Measurements from ENCODE around the gene CLSTN1. TPM values are rescaled to one million over a fixed set of nuclear protein-coding genes. Genes with fewer than 3 reads are reported as not detected.

Gene CLSTN1
- total RNA-seq, 1 experiment from 2014 or later, result 106 TPM

DNA sequence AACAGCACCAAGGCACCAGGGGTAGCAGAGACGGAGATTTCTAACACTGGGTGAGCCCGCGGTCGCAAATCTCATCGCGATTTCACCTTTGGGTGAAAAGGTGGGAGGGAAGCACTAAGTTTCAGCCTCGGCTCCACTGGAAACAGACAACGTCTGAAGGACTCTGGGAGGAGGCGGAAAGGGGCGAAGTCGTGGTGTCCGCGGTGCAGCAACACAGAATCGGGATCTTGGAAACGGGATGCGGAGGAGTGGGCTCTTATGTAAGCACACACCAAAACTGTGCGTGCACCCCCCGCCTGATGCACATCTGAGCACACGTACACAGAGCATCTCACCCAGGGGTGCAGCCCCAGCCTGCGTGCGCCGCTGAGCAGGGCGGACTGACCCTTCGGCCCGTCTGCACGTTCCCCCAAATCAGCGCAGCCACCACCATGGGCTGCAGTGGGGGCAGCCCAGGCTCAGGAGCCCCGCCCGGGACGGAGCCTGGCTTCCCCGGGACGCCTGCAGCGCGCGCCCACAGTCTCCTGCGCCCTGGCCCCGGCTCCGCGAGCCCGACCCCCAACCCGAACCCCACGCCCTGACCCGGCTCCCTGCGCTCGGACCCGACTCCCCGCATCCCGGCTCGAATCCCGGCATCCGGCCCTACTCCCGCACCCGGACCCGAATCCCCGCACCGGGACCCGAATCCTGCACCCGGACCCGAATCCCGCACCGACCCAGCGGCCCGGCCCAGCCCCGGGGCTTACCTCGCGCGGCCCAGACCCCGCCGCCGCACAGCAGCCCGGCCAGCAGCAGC is 670 bp downstream of the CLSTN1 start:
- no peaks in the 10 kb centered on the region for H3K9me3 Mint-ChIP-seq (ENCODE audit: unreplicated experiment)

DNA sequence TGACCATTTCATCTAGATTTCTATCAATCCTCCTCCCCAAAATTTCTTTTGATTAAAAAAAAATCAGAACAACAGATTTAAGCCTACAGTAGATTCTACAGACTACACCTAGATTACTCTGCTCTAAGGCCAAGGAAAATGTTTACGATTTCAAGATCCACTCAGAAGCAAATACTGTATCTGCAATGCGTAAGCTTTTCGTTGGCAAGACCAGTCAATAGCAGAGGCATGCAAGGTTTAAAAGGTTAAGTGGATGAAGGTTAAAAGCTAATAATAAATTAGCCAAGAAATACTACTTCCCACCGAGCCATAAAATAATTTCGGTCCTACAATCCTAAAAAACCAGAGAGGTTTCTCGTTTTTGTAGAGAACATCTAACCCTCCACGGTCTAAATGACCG is 1.3 kb downstream of the CLSTN1 start:
- no peaks in the 10 kb centered on the region for H3K27me3 Mint-ChIP-seq (ENCODE audit: insufficient read depth, unreplicated experiment)
- H3K4me3 Mint-ChIP-seq (ENCODE audit: unreplicated experiment), result peak overlapping the region; percentile 91
- peak overlapping the region; percentile 71 for H3K27ac Mint-ChIP-seq (ENCODE audit: low read depth, unreplicated experiment)
- intact Hi-C loops (cut with micrococcal nuclease), result loop anchor here (2.0 kb wide), 1 partner anchor 44 kb away; no protein-coding TSS in a partner anchor
- no peak for DNase-seq (ENCODE audit: unreplicated experiment)
- peaks cover 8% of the 10 kb centered on the region for H3K36me3 Mint-ChIP-seq (ENCODE audit: insufficient read depth, unreplicated experiment)
- CTCF ChIA-PET, result interaction anchor here (0.6 to 2.7 kb wide), 5 partner anchors 31 to 1500 kb away, joined by 3 to 12 read pairs (median 3); no protein-coding TSS in a partner anchor
- H3K4me1 Mint-ChIP-seq (ENCODE audit: insufficient read depth, unreplicated experiment), result peaks cover 31% of the 10 kb centered on the region
- POLR2A ChIA-PET, result interaction anchor here (0.5 to 3.7 kb wide), 14 partner anchors 11 to 384 kb away, joined by 3 to 41 read pairs (median 5); partner anchors contain the start of genes LZIC and NMNAT1
- BruUV-seq (replicated peaks), result TSS peak; percentile 34
- TF ChIP-seq, protein P1, sequence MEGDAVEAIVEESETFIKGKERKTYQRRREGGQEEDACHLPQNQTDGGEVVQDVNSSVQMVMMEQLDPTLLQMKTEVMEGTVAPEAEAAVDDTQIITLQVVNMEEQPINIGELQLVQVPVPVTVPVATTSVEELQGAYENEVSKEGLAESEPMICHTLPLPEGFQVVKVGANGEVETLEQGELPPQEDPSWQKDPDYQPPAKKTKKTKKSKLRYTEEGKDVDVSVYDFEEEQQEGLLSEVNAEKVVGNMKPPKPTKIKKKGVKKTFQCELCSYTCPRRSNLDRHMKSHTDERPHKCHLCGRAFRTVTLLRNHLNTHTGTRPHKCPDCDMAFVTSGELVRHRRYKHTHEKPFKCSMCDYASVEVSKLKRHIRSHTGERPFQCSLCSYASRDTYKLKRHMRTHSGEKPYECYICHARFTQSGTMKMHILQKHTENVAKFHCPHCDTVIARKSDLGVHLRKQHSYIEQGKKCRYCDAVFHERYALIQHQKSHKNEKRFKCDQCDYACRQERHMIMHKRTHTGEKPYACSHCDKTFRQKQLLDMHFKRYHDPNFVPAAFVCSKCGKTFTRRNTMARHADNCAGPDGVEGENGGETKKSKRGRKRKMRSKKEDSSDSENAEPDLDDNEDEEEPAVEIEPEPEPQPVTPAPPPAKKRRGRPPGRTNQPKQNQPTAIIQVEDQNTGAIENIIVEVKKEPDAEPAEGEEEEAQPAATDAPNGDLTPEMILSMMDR (IDR thresholded peaks at IDR 0.05; ENCODE audit: unreplicated experiment), result no peak
- H3K9me3 Mint-ChIP-seq (ENCODE audit: unreplicated experiment), result no peaks in the 10 kb centered on the region

More for the DNA sequence above, 670 bp downstream of the CLSTN1 start:
- Mint-ChIP-seq H3K36me3 (ENCODE audit: insufficient read depth, unreplicated experiment) (peaks cover 8% of the 10 kb centered on the region), H3K27me3 (ENCODE audit: insufficient read depth, unreplicated experiment) (no peaks in the 10 kb centered on the region), H3K27ac (ENCODE audit: low read depth, unreplicated experiment) (peak overlapping the region; percentile 71), H3K4me1 (ENCODE audit: insufficient read depth, unreplicated experiment) (peaks cover 31% of the 10 kb centered on the region), H3K4me3 (ENCODE audit: unreplicated experiment) (peak overlapping the region; percentile 91)
- DNase-seq (ENCODE audit: unreplicated experiment), result peak; percentile 27
- CTCF ChIA-PET, result interaction anchor here (0.6 to 2.7 kb wide), 3 partner anchors 38 to 460 kb away, joined by 3 to 12 read pairs (median 4); no protein-coding TSS in a partner anchor
- no TSS peak for BruUV-seq (replicated peaks)
- POLR2A ChIA-PET, result interaction anchor here (0.5 to 3.7 kb wide), 14 partner anchors 12 to 384 kb away, joined by 3 to 41 read pairs (median 5); partner anchors contain the start of genes LZIC and NMNAT1
- intact Hi-C loops (cut with micrococcal nuclease), result loop anchor here (2.0 kb wide), 1 partner anchor 44 kb away; no protein-coding TSS in a partner anchor
- TF ChIP-seq, protein P1 (IDR thresholded peaks at IDR 0.05; ENCODE audit: unreplicated experiment), result no peak

DNA sequence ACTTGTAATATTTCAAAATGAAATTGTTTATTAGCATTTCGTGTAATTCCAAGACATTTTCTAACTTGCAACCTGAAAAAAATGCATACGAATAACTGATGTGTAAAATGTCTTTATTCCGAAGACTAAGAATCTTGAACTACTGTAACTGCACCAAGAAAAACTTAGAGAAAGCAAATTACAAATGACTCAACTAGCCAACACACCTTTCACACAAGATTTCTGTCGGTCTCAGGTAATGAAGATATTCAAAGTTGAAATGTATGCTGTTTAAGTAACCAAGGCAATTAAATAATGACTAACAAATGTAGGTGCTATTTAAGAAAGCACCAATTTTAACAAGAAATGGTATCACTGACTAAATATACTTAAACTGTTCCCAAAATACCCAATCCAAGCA is 2.1 kb downstream of the CLSTN1 start:
- ChIA-PET CTCF (interaction anchor here (0.6 to 2.7 kb wide), 7 partner anchors 11 to 1501 kb away, joined by 3 to 12 read pairs (median 3); no protein-coding TSS in a partner anchor), POLR2A (interaction anchor here (0.6 to 3.7 kb wide), 13 partner anchors 10 to 1297 kb away, joined by 3 to 41 read pairs (median 6); no protein-coding TSS in a partner anchor)
- Mint-ChIP-seq H3K4me3 (ENCODE audit: unreplicated experiment) (peak overlapping the region; percentile 91), H3K36me3 (ENCODE audit: insufficient read depth, unreplicated experiment) (peaks cover 8% of the 10 kb centered on the region), H3K9me3 (ENCODE audit: unreplicated experiment) (no peaks in the 10 kb centered on the region), H3K27me3 (ENCODE audit: insufficient read depth, unreplicated experiment) (no peaks in the 10 kb centered on the region), H3K4me1 (ENCODE audit: insufficient read depth, unreplicated experiment) (peaks cover 31% of the 10 kb centered on the region), H3K27ac (ENCODE audit: low read depth, unreplicated experiment) (peak overlapping the region; percentile 71)
- TF ChIP-seq, protein P1 (IDR thresholded peaks at IDR 0.05; ENCODE audit: unreplicated experiment), result no peak
- intact Hi-C loops (cut with micrococcal nuclease), result loop anchor here (2.0 kb wide), 1 partner anchor 45 kb away; no protein-coding TSS in a partner anchor
- no TSS peak for BruUV-seq (replicated peaks)
- no peak for DNase-seq (ENCODE audit: unreplicated experiment)

DNA sequence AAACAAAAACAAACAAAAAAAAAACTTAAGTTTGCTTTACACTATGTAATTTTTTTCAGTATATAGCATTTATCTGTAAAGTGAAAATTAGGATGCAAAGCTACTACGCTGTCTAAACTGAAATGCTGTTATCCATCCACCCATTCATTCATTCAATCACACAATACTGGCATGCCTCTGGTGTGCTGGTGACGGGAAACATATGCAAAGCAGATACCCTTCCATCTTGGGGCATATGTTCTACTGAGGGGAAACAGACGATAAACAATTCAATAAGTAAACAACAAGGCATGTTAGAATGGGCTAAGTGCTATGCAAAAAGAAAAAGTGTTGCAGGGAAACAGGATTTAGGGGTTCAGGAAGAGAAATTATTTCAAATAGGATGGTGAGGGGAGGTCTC is 3.2 kb downstream of the CLSTN1 start:
- DNase-seq (ENCODE audit: unreplicated experiment), result no peak
- H3K27ac Mint-ChIP-seq (ENCODE audit: low read depth, unreplicated experiment), result no peak overlapping the region

More for the DNA sequence above, 3.2 kb downstream of the CLSTN1 start:
- Mint-ChIP-seq H3K4me1 (ENCODE audit: insufficient read depth, unreplicated experiment) (peaks cover 32% of the 10 kb centered on the region), H3K9me3 (ENCODE audit: unreplicated experiment) (no peaks in the 10 kb centered on the region), H3K27me3 (ENCODE audit: insufficient read depth, unreplicated experiment) (no peaks in the 10 kb centered on the region), H3K4me3 (ENCODE audit: unreplicated experiment) (no peak overlapping the region), H3K36me3 (ENCODE audit: insufficient read depth, unreplicated experiment) (peaks cover 8% of the 10 kb centered on the region)
- intact Hi-C loops (cut with micrococcal nuclease), result no loop called here
- BruUV-seq (replicated peaks), result no TSS peak
- ChIA-PET POLR2A (interaction anchor here (1.0 to 3.7 kb wide), 6 partner anchors 10 to 36 kb away, joined by 3 to 41 read pairs (median 8); no protein-coding TSS in a partner anchor), CTCF (interaction anchor here (0.6 to 2.7 kb wide), 6 partner anchors 10 to 73 kb away, joined by 3 to 12 read pairs (median 4); no protein-coding TSS in a partner anchor)
- TF ChIP-seq, protein P1 (IDR thresholded peaks at IDR 0.05; ENCODE audit: unreplicated experiment), result no peak

All from MCF 10A (cell line).